H1 (cell line): ENCODE results near the gene CNOT2. TPM values are rescaled to one million over a fixed set of nuclear protein-coding genes. Genes with fewer than 3 reads are reported as not detected.

Experiments used
- CTCF ChIA-PET: fragments of 300-600 bp; sonication (Branson Sonifier 250); formaldehyde crosslinking; loops from one replicate; lab custom pipeline; 2021; ENCODE audit not compliant: partially characterized antibody; lab: Charles Lee
- POLR2A ChIA-PET: fragments of 300-600 bp; sonication (Branson Sonifier 250); formaldehyde crosslinking; loops from one replicate; lab custom pipeline; 2021; ENCODE audit warnings: inconsistent platforms; ENCODE audit not compliant: partially characterized antibody; lab: Charles Lee
- DNase-seq, 2 experiments: peaks; one replicate each; pipeline versions ENCODE4 v3.0.0 to v3.0.0-alpha.2; 2010 to 2022; ENCODE audit warnings: low spot score in 2 of 2, low read depth in 1 of 2, mixed read lengths in 1 of 2
- FAIRE-seq: peaks from 2 replicates; lab custom pipeline; 2011; peaks lifted over from hg19 to GRCh38; lab: Jason Lieb, UNC
- H2AFZ ChIP-seq: 2 replicates; pipeline ENCODE4 v1.8.1; 2012; ENCODE audit warnings: low read length, inconsistent platforms
- H2AK5ac ChIP-seq: 2 replicates; pipeline ENCODE4 v1.6.1; 2013; ENCODE audit warnings: low read depth, low read length
- H2BK120ac ChIP-seq: replicated peaks from 2 replicates; pipeline ENCODE3; 2013; ENCODE audit warnings: low read depth, low read length, inconsistent platforms
- H2BK12ac ChIP-seq: 2 replicates; pipeline ENCODE4 v1.6.1; 2013; ENCODE audit warnings: low read depth, low read length
- H2BK15ac ChIP-seq: 2 replicates; pipeline ENCODE4 v1.6.1; 2013; ENCODE audit warnings: low read length
- H2BK20ac ChIP-seq: 2 replicates; pipeline ENCODE4 v1.6.1; 2013; ENCODE audit warnings: low read length
- H2BK5ac ChIP-seq: 2 replicates; pipeline ENCODE4 v1.6.1; 2013; ENCODE audit warnings: low read depth, low read length
- H3K14ac ChIP-seq: 2 replicates; pipeline ENCODE4 v1.6.1; 2013; ENCODE audit warnings: inconsistent platforms; ENCODE audit not compliant: insufficient read length
- H3K18ac ChIP-seq: 2 replicates; pipeline ENCODE4 v1.6.1; 2013; ENCODE audit warnings: low read length; ENCODE audit errors: extremely low read depth
- H3K23ac ChIP-seq: 2 replicates; pipeline ENCODE4 v1.6.1; 2013; ENCODE audit warnings: inconsistent platforms; ENCODE audit not compliant: insufficient read length
- H3K23me2 ChIP-seq: 2 replicates; pipeline ENCODE4 v1.6.1; 2013; ENCODE audit warnings: low read depth, low read length
- H3K27ac ChIP-seq: 2 replicates; pipeline ENCODE4 v1.6.1; 2011; ENCODE audit warnings: low read depth, low read length, inconsistent platforms
- H3K27me3 ChIP-seq, 4 experiments: replicated peaks in 1 of 4; 1 replicate in 1 of 4; 2 replicates in 3 of 4; pipeline versions ENCODE4 v1.6.1 to v1.8.1; 2011 to 2013; ENCODE audit warnings: low read length in 3 of 4, mild to moderate bottlenecking in 3 of 4, inconsistent platforms in 2 of 4, mixed read lengths in 2 of 4, moderate library complexity in 1 of 4; ENCODE audit not compliant: control insufficient read depth in 3 of 4, insufficient read depth in 3 of 4; ENCODE audit errors: extremely low read depth in 1 of 4
- H3K36me3 ChIP-seq, 4 experiments: 2 replicates each; pipeline versions ENCODE4 v1.6.1 to v1.8.1; 2011 to 2013; ENCODE audit warnings: mild to moderate bottlenecking in 4 of 4, low read length in 3 of 4, moderate library complexity in 2 of 4, control low read depth in 1 of 4, inconsistent platforms in 1 of 4; ENCODE audit not compliant: insufficient read depth in 4 of 4, control insufficient read depth in 2 of 4
- H3K4ac ChIP-seq: replicated peaks from 2 replicates; pipeline ENCODE3; 2013; ENCODE audit warnings: low read length, low read depth, mixed read lengths, inconsistent platforms; ENCODE audit not compliant: insufficient read length
- H3K4me1 ChIP-seq, 4 experiments: replicated peaks in 1 of 4; 1 replicate in 1 of 4; 2 replicates in 3 of 4; pipeline versions ENCODE4 v1.6.1 to v1.8.1; 2011 to 2013; ENCODE audit warnings: low read length in 3 of 4, inconsistent platforms in 2 of 4, mixed read lengths in 1 of 4; ENCODE audit not compliant: insufficient read depth in 4 of 4, control insufficient read depth in 3 of 4
- H3K4me2 ChIP-seq, 2 experiments: 2 replicates each; pipeline versions ENCODE4 v1.6.1 to v1.8.1; 2011 to 2013; ENCODE audit warnings: low read depth in 2 of 2, low read length in 2 of 2, control low read depth in 1 of 2, inconsistent platforms in 1 of 2, mild to moderate bottlenecking in 1 of 2; ENCODE audit not compliant: insufficient read depth in 1 of 2
- H3K4me3 ChIP-seq, 4 experiments: fragments of 200-600, 300-600 bp in 1 of 4; sonication (generic), shearing (Covaris generic), sonication (Bioruptor Twin) in 1 of 4; 2 replicates each; pipeline versions ENCODE4 v1.5.1 to v1.8.1; 2011 to 2016; ENCODE audit warnings: low read length in 4 of 4, low read depth in 3 of 4, control low read depth in 2 of 4, inconsistent platforms in 2 of 4, mild to moderate bottlenecking in 2 of 4, mixed read lengths in 1 of 4, moderate library complexity in 1 of 4; ENCODE audit not compliant: insufficient read depth in 2 of 4; ENCODE audit errors: extremely low read depth in 1 of 4
- H3K56ac ChIP-seq: replicated peaks from 2 replicates; pipeline ENCODE3; 2013; ENCODE audit warnings: low read depth, mild to moderate bottlenecking, mixed read lengths, low read length, inconsistent platforms; ENCODE audit not compliant: insufficient read length
- H3K79me1 ChIP-seq: 2 replicates; pipeline ENCODE4 v1.6.1; 2013; ENCODE audit warnings: low read depth, low read length, control low read depth
- H3K79me2 ChIP-seq, 2 experiments: 2 replicates each; pipeline versions ENCODE4 v1.6.1 to v1.8.1; 2012 to 2013; ENCODE audit warnings: low read length in 2 of 2, mild to moderate bottlenecking in 2 of 2, inconsistent platforms in 1 of 2; ENCODE audit not compliant: insufficient read depth in 2 of 2, control insufficient read depth in 1 of 2
- H3K9ac ChIP-seq, 4 experiments: replicated peaks in 1 of 4; 1 replicate in 1 of 4; 2 replicates in 3 of 4; pipeline versions ENCODE4 v1.6.1 to v1.8.1; 2011 to 2013; ENCODE audit warnings: low read depth in 3 of 4, low read length in 3 of 4, control low read depth in 2 of 4, mild to moderate bottlenecking in 2 of 4, moderate library complexity in 2 of 4, inconsistent platforms in 1 of 4; ENCODE audit errors: extremely low read depth in 1 of 4
- H3K9me3 ChIP-seq, 2 experiments: 2 replicates each; pipeline versions ENCODE4 v1.6.1 to v1.8.1; 2012 to 2013; ENCODE audit warnings: mild to moderate bottlenecking in 2 of 2, moderate library complexity in 2 of 2, control low read depth in 1 of 2, inconsistent platforms in 1 of 2, low read depth in 1 of 2, low read length in 1 of 2, mixed read lengths in 1 of 2; ENCODE audit not compliant: insufficient read depth in 2 of 2
- H4K20me1 ChIP-seq, 2 experiments: replicated peaks in 1 of 2; 2 replicates each; pipeline versions ENCODE3 to v1.8.1; 2011 to 2013; ENCODE audit warnings: inconsistent platforms in 2 of 2, low read length in 2 of 2, mild to moderate bottlenecking in 1 of 2; ENCODE audit not compliant: insufficient read depth in 2 of 2, control insufficient read depth in 1 of 2
- H4K5ac ChIP-seq: 2 replicates; pipeline ENCODE4 v1.6.1; 2013; ENCODE audit warnings: low read length, low read depth, mixed read lengths, inconsistent platforms; ENCODE audit not compliant: insufficient read length
- H4K8ac ChIP-seq: 2 replicates; pipeline ENCODE4 v1.8.0; 2013; ENCODE audit warnings: mild to moderate bottlenecking, moderate library complexity, low read length, inconsistent platforms; ENCODE audit not compliant: insufficient read depth; ENCODE audit errors: extremely low read depth
- H4K91ac ChIP-seq: replicated peaks from 2 replicates; pipeline ENCODE3; 2013; ENCODE audit warnings: low read length, mixed read lengths, inconsistent platforms; ENCODE audit not compliant: insufficient read length
- CREB1 ChIP-seq: IDR thresholded peaks from 2 replicates; pipeline ENCODE4 v1.6.1; 2012; ENCODE audit warnings: inconsistent platforms
- EP300 ChIP-seq, 2 experiments: IDR thresholded peaks; 1 replicate in 1 of 2; 2 replicates in 1 of 2; pipeline ENCODE4 v1.6.1; 2011 to 2012; ENCODE audit warnings: low read depth in 2 of 2, low read length in 2 of 2, mild to moderate bottlenecking in 2 of 2, borderline replicate concordance in 1 of 2, inconsistent platforms in 1 of 2, moderate library complexity in 1 of 2
- JUND ChIP-seq: IDR thresholded peaks from 2 replicates; pipeline ENCODE4 v1.6.1; 2011; ENCODE audit warnings: mild to moderate bottlenecking, improper control_type of control experiment, low read length
- KDM5A ChIP-seq: fragments of 200-600 bp; IDR thresholded peaks from 2 replicates; pipeline ENCODE4 v1.7.1; 2012; ENCODE audit warnings: mild to moderate bottlenecking, low read length, inconsistent platforms, mixed read lengths
- MAFK ChIP-seq: IDR thresholded peaks from 2 replicates; pipeline ENCODE4 v1.6.1; 2012; ENCODE audit warnings: low read depth, mild to moderate bottlenecking, improper control_type of control experiment, low read length
- NANOG ChIP-seq: IDR thresholded peaks from 2 replicates; pipeline ENCODE4 v1.6.1; 2011; ENCODE audit warnings: low read length, low read depth, mild to moderate bottlenecking, inconsistent platforms; ENCODE audit not compliant: insufficient read depth, poor library complexity, severe bottlenecking
- POU5F1 ChIP-seq: IDR thresholded peaks from 2 replicates; pipeline ENCODE4 v1.6.1; 2011; ENCODE audit warnings: low read depth, mild to moderate bottlenecking, low read length, moderate library complexity
- RNF2 ChIP-seq: fragments of 200-900, 300-1000 bp; sonication (generic); IDR thresholded peaks from 2 replicates; pipeline ENCODE4 v1.7.1; 2016; ENCODE audit warnings: borderline replicate concordance, low read depth, mild to moderate bottlenecking, antibody characterized with exemption, low read length; ENCODE audit not compliant: poor library complexity, severe bottlenecking; ENCODE audit errors: missing control alignments
- SP1 ChIP-seq: IDR thresholded peaks from 2 replicates; pipeline ENCODE4 v1.6.1; 2011; ENCODE audit warnings: low read depth, low read length
- SP2 ChIP-seq: IDR thresholded peaks from 2 replicates; pipeline ENCODE4 v1.6.1; 2012; ENCODE audit warnings: mild to moderate bottlenecking, low read length, inconsistent platforms
- SP4 ChIP-seq: IDR thresholded peaks from 2 replicates; pipeline ENCODE4 v1.6.1; 2012; ENCODE audit warnings: low read length, inconsistent platforms
- WGBS, 2 experiments: shearing (Covaris generic) in 1 of 2; methylation state at CpG; one replicate each; pipeline versions ENCODE4 v1.1.6 to v1.1.7; 2013 to 2015; ENCODE audit warnings: low lambda C conversion rate in 2 of 2, mixed read lengths in 2 of 2, inconsistent platforms in 1 of 2, low coverage in 1 of 2, missing lambda C conversion rate in 1 of 2; ENCODE audit not compliant: insufficient replicate concordance in 2 of 2, insufficient coverage in 1 of 2, insufficient read length in 1 of 2; ENCODE audit errors: extremely low coverage in 1 of 2, missing lambda C conversion rate in 1 of 2; 5-methylcytosine and 5-hydroxymethylcytosine counted together
- polyA plus RNA-seq, 7 experiments: library from polyadenylated mRNA; depleted of rRNA in 3 of 7; stranded (reverse) in 5 of 7; unstranded in 2 of 7; fragments of >200 nt in 5 of 7; fragments of 200-250 nt in 2 of 7; gene quantifications; 1 replicate in 5 of 7; 2 replicates in 1 of 7; 4 replicates in 1 of 7; pipeline versions ENCODE4 v1.2.1 to v1.2.3, GENCODE V29; 2011 to 2013; ENCODE audit warnings: missing spikeins in 2 of 7, mixed read lengths in 2 of 7
- total RNA-seq: library from RNA; stranded (reverse); fragmentation: NEBNext Ultra II Directional; extraction: Animal tissue kit (Norgen Biotek cat#: 25700); gene quantifications from 2 replicates; pipeline ENCODE4 v1.2.1, GENCODE V29; 2021

Gene CNOT2
- total and polyA plus RNA-seq, 2 of the 8 experiments (the other 6 are each of a cell fraction or from before 2014, with no cell fraction given) = 61.2 to 64.8 TPM

- whole genome bisulfite sequencing, 2 experiments = 75% methylated on average over 2 of the region's 2 CpGs; no CpG with 5 or more reads in 1 of the 2 experiments
- no peak overlapping the region for H3K4ac ChIP-seq
- no peak overlapping the region for H3K23ac ChIP-seq
- no peak overlapping the region for H4K91ac ChIP-seq
- no peak overlapping the region for H2BK20ac ChIP-seq
- no peak overlapping the region for H3K27ac ChIP-seq
- H2BK120ac ChIP-seq = no peak overlapping the region
- H3K14ac ChIP-seq = no peak overlapping the region
- DNase-seq (no peak), FAIRE-seq (no peak)
- no peak overlapping the region for H2BK5ac ChIP-seq
- no peaks in the 10 kb centered on the region for H3K27me3 ChIP-seq
- H3K18ac ChIP-seq = no peak overlapping the region
- no peak overlapping the region for H3K4me2 ChIP-seq
- H2BK12ac ChIP-seq = no peak overlapping the region
- no peaks in the 10 kb centered on the region for H3K23me2 ChIP-seq
- H4K5ac ChIP-seq = no peak overlapping the region
- H4K8ac ChIP-seq = no peak overlapping the region
- no peak for TF ChIP-seq RNF2
- no peak for TF ChIP-seq SP4
- TF ChIP-seq POU5F1 = no peak
- no peak for TF ChIP-seq CREB1
- TF ChIP-seq JUND = no peak
- no peak for TF ChIP-seq MAFK
- no peak for TF ChIP-seq NANOG
- no peak for TF ChIP-seq EP300 (IDR thresholded peaks at IDR 0.05; ENCODE audit: borderline replicate concordance in 1 of 2, low read depth in 2 of 2, low read length in 2 of 2)
- no peak for TF ChIP-seq SP2
- no peak for TF ChIP-seq SP1
- TF ChIP-seq KDM5A = no peak
- H3K79me1 ChIP-seq = no peaks in the 10 kb centered on the region
- no peaks in the 10 kb centered on the region for H3K79me2 ChIP-seq
- no peak overlapping the region for H3K9ac ChIP-seq
- ChIA-PET CTCF (no interaction called here), POLR2A (no interaction called here)
- H3K4me1 ChIP-seq = no peaks in the 10 kb centered on the region
- H2AK5ac ChIP-seq = no peak overlapping the region
- no peaks in the 10 kb centered on the region for H4K20me1 ChIP-seq
- H3K4me3 ChIP-seq = no peak overlapping the region
- peaks cover 0 to 25% (median 6%) of the 10 kb centered on the region in 4 experiments; a peak in 3 of 8 replicates for H3K36me3 ChIP-seq
- no peaks in the 10 kb centered on the region for H3K9me3 ChIP-seq
- H3K56ac ChIP-seq = no peak overlapping the region
- H2BK15ac ChIP-seq = no peak overlapping the region
- H2AFZ ChIP-seq = no peak overlapping the region
Observed at GRCh38 chr12:70351076-70351475, 107.8 kb downstream of the CNOT2 start.
